Activated CD4-positive, alpha-beta T cell treated with anti-CD3 and anti-CD28 coated beads, Interleukin-2, amount 50 U/mL, for 4 hours (primary cell): Measurements from ENCODE around the gene PSENEN.
"Not testable (repeated sequence)": the region's sequence is repeated elsewhere in the genome, so short reads cannot be mapped to it uniquely, and the experiment has no call there.

Experiments used
- DNase-seq, 2 experiments: peaks; one replicate each; pipeline ENCODE4 v3.0.0-alpha.2; 2020

Gene PSENEN

GRCh38 chr19:35789978-35790944 is 44.8 kb downstream of the PSENEN start:
- no peak for DNase-seq

GRCh38 chr19:35790981-35791813 is 45.7 kb downstream of the PSENEN start:
- DNase-seq: no peak

- DNase-seq: no peak
Measured at GRCh38 chr19:35791814-35792279, 46.4 kb downstream of the PSENEN start.

GRCh38 chr19:35792312-35792711 is 46.9 kb downstream of the PSENEN start:
- no peak for DNase-seq

GRCh38 chr19:35792888-35793287 is 47.4 kb downstream of the PSENEN start:
- no peak for DNase-seq

GRCh38 chr19:35793381-35794165 is 48.1 kb downstream of the PSENEN start:
- DNase-seq: no peak

- DNase-seq: not testable (repeated sequence)
Measured at GRCh38 chr19:35795564-35795963, 50.1 kb downstream of the PSENEN start.
